ENCODE data around the gene C3orf33. TPM values are rescaled to one million over a fixed set of nuclear protein-coding genes. Genes with fewer than 3 reads are reported as not detected.
A peak's percentile ranks its signal among the peaks of the same experiment; 100 is the strongest.

The C3orf33 gene
- total RNA-seq, 1 experiment from 2014 or later, result 2.9 TPM

GRCh38 chr3:155763870-155764463 lies 42.1 kb downstream of the C3orf33 start:
- Histone ChIP-seq H2BK5ac (ENCODE audit: insufficient read length, low read length) (no peak overlapping the region), H3K79me1 (ENCODE audit: insufficient read depth, low read depth, low read length, poor library complexity, severe bottlenecking) (no peaks in the 10 kb centered on the region), H4K91ac (ENCODE audit: insufficient read length, low read depth, low read length) (no peak overlapping the region), H4K8ac (replicated peaks; ENCODE audit: insufficient read length, low read depth, low read length) (no peak overlapping the region), H3K14ac (ENCODE audit: insufficient read depth, low read length) (no peak overlapping the region), H2AK5ac (ENCODE audit: insufficient read length, low read length) (no peak overlapping the region), H2BK120ac (ENCODE audit: low read depth, low read length, poor library complexity, severe bottlenecking) (no peak overlapping the region), H4K20me1 (ENCODE audit: control insufficient read depth, insufficient read depth, insufficient read length) (no peaks in the 10 kb centered on the region), H2BK20ac (ENCODE audit: low read depth, low read length, poor library complexity, severe bottlenecking) (no peak overlapping the region), H3K4me1 (ENCODE audit: insufficient read depth, low read length) (no peaks in the 10 kb centered on the region), H3K27ac (ENCODE audit: insufficient read length, low read depth, low read length) (no peak overlapping the region), H3T11ph (ENCODE audit: low read length) (no peak overlapping the region), H3K23me2 (ENCODE audit: insufficient read length, low read depth, low read length, poor library complexity, severe bottlenecking) (no peaks in the 10 kb centered on the region), H4K5ac (ENCODE audit: insufficient read length, low read depth, low read length) (no peak overlapping the region), H2BK12ac (ENCODE audit: insufficient read length, low read depth, low read length) (no peak overlapping the region), H3K9me3 (ENCODE audit: control insufficient read depth, low read depth, low read length) (no peaks in the 10 kb centered on the region), H3K9ac (ENCODE audit: extremely low read depth, insufficient read length, low read length) (no peak overlapping the region), H3K4me2 (ENCODE audit: insufficient read depth, insufficient read length, low read length) (no peak overlapping the region), H3K79me2 (ENCODE audit: insufficient read depth, low read length) (no peaks in the 10 kb centered on the region), H3K23ac (ENCODE audit: insufficient read length, low read depth, low read length) (no peak overlapping the region), H3K56ac (ENCODE audit: insufficient read length, low read depth, low read length) (no peak overlapping the region), H2BK15ac (ENCODE audit: low read depth, low read length) (no peak overlapping the region), H2AFZ (ENCODE audit: low read length) (no peak overlapping the region), H3K27me3 (ENCODE audit: insufficient read depth, low read length) (no peaks in the 10 kb centered on the region), H3K4ac (ENCODE audit: low read depth, low read length) (no peak overlapping the region), H3K18ac (ENCODE audit: insufficient read length, low read depth, low read length) (no peak overlapping the region)
- DNase-seq, result no peak
- no peaks in the 10 kb centered on the region for H3K27me3 Mint-ChIP-seq (ENCODE audit: low read depth)
- WGBS (ENCODE audit: extremely low coverage, insufficient read length, low lambda C conversion rate), result no CpG with 5 or more reads among the region's 3 CpGs
- H3K27ac Mint-ChIP-seq, result peak overlapping the region in 2 of 3 experiments; percentile 30 to 64; a peak in 3 of 7 replicates
- no peaks in the 10 kb centered on the region for H3K9me3 Mint-ChIP-seq
- TF ChIP-seq, protein P1, sequence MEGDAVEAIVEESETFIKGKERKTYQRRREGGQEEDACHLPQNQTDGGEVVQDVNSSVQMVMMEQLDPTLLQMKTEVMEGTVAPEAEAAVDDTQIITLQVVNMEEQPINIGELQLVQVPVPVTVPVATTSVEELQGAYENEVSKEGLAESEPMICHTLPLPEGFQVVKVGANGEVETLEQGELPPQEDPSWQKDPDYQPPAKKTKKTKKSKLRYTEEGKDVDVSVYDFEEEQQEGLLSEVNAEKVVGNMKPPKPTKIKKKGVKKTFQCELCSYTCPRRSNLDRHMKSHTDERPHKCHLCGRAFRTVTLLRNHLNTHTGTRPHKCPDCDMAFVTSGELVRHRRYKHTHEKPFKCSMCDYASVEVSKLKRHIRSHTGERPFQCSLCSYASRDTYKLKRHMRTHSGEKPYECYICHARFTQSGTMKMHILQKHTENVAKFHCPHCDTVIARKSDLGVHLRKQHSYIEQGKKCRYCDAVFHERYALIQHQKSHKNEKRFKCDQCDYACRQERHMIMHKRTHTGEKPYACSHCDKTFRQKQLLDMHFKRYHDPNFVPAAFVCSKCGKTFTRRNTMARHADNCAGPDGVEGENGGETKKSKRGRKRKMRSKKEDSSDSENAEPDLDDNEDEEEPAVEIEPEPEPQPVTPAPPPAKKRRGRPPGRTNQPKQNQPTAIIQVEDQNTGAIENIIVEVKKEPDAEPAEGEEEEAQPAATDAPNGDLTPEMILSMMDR (conservative IDR thresholded peaks at IDR 0.05), result no peak
- H3K36me3 Mint-ChIP-seq (ENCODE audit: insufficient read depth in 1 of 3, low read depth in 3 of 3), result peaks cover 0 to 10% (median 5%) of the 10 kb centered on the region in 3 experiments; a peak in 2 of 7 replicates
- no peak overlapping the region for H3K4me3 Mint-ChIP-seq
- H3K4me1 Mint-ChIP-seq, result peaks cover 0 to 2% of the 10 kb centered on the region in 2 experiments; a peak in 1 of 4 replicates
